GM13976 (cell line): ENCODE measurements around the gene MYL3.
"Not testable (repeated sequence)": the region's sequence is repeated elsewhere in the genome, so short reads cannot be mapped to it uniquely, and the experiment has no call there.

Source experiments
- DNase-seq: peaks from one replicate; pipeline ENCODE4 v3.0.0; 2012; ENCODE audit warnings: low spot score
- in situ Hi-C: fragments of 300-500 bp; cut with MboI; formaldehyde crosslinking; loops from one replicate; pipeline ENCODE4 v1.12.0; 2022; ENCODE audit warnings: low sequenced_read_pairs, mixed read lengths, inconsistent platforms; ENCODE audit not compliant: unreplicated experiment
- TF ChIP-seq, protein P1 (sequence below): IDR thresholded peaks from 2 replicates; pipeline ENCODE4 v1.5.1; 2012; ENCODE audit warnings: borderline replicate concordance, mild to moderate bottlenecking; ENCODE audit not compliant: insufficient read depth; ENCODE audit errors: extremely low read depth, missing control alignments, control extremely low read depth

MYL3 gene

DNA sequence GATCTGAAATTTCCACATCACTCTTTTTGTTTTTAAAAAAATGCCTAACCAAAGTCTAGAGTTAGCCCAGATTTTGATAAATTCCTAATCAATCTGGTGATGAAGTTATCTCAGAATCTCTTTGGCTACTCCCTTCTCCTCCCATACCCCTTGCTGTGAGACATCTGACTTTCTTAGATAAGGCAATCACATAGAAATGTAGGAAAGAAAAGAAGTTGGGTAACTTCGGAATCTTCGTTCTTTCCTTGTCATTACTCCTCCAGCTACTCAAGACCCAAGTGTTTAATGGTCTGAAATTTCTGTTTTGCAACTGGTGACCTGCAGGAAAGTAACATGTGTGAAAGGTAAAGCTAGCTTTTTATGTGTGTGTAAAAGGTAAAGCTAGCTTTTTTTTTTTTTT lies 37.8 kb downstream of the MYL3 start:
- TF ChIP-seq, protein P1, sequence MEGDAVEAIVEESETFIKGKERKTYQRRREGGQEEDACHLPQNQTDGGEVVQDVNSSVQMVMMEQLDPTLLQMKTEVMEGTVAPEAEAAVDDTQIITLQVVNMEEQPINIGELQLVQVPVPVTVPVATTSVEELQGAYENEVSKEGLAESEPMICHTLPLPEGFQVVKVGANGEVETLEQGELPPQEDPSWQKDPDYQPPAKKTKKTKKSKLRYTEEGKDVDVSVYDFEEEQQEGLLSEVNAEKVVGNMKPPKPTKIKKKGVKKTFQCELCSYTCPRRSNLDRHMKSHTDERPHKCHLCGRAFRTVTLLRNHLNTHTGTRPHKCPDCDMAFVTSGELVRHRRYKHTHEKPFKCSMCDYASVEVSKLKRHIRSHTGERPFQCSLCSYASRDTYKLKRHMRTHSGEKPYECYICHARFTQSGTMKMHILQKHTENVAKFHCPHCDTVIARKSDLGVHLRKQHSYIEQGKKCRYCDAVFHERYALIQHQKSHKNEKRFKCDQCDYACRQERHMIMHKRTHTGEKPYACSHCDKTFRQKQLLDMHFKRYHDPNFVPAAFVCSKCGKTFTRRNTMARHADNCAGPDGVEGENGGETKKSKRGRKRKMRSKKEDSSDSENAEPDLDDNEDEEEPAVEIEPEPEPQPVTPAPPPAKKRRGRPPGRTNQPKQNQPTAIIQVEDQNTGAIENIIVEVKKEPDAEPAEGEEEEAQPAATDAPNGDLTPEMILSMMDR, result no peak
- in situ Hi-C loops, result no loop called here
- no peak for DNase-seq

DNA sequence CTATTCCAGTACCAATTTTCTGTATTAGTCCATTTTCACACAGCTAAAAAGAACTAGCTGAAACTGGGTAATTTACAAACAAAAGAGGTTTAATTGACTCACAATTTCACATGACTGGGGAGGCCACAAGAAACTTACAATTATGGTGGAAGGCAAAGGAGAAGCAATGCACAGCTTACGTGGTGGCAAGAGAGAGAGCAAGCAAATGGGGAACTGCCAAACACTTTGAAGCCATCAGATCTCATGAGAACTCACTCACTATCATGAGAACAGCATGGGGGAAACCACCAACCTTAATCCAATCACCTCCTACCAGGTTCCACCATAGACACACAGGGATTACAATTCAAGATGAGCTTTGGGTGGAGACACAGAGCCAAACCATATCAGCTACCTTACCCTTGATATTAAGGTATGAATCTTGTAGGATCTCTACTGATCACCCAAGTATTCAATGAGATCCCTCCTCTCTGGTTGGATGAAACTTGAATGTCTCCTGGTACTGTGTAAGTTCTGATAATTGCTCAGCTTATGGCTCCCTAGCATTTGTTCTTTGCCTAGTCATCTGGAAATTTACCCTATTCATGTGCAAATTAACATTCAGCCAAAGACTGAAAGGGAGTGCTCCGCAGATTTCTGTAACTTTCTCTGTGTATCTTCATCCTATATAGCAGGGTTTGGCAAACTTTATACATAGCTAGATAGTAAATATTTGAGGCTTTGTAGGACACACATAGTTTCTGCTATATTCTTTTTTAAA lies 38.9 kb downstream of the MYL3 start:
- in situ Hi-C loops, result no loop called here
- TF ChIP-seq, protein P1, result no peak
- DNase-seq, result no peak

DNA sequence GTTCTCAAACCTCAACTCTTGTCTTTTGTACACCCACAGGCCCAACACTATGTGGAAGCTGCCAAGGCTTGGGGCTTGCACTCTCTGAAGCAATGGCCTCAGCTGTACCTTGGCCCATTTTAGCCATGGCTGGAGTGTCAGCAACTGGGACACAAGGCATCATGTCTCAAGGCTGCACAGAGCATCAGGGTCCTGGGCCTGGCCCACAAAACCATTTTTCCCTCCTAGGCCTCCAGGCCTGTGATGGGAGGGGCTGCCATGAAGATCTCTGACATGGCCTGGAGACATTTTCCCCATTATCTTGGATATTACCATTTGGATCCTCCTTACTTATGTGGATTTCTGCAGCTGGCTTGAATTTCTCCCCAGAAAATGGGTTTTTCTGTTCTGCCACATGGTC lies 39.9 kb downstream of the MYL3 start:
- DNase-seq, in situ Hi-C loops: not testable (repeated sequence)

DNA sequence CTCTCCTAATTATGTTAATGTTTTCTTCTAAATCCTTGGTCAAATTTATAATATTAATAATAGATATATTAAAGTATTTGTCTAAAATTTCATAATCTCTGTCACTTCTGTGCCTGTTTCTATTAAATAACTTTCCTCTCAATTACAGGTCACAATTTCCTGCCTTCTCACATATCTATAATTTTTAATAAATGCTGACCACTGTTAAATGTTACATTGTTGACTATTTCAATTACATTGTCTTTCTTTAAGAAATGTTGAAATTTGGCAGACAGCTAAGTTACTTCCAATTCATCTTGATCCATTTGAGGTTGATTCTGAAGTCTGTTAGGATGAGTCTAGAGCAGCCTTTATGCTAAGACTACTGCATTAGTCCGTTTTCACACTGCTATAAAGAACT lies 41.7 kb downstream of the MYL3 start:
- in situ Hi-C loops, result no loop called here
- DNase-seq, result no peak
- TF ChIP-seq, protein P1, result no peak

DNA sequence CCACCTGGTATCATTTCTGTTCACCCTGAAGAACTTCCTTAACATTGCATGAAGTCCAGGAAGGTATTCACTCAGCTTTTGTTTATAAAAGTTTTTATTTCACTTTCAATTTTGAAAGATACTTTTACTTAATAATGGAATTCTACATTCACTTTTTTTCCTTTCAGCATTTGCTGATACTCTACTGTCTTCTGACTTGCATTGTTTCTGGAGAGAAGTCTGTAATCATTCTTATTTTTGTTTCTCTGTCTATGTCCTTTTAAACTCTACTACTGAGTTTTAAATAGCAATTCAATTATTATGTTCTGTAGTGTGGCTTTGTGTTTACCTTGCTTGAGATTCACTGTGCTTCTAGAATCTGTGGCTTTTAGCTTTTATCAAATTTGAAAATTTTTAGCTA lies 42.4 kb downstream of the MYL3 start:
- no peak for DNase-seq
- in situ Hi-C loops, result no loop called here
- TF ChIP-seq, protein P1, result no peak

DNA sequence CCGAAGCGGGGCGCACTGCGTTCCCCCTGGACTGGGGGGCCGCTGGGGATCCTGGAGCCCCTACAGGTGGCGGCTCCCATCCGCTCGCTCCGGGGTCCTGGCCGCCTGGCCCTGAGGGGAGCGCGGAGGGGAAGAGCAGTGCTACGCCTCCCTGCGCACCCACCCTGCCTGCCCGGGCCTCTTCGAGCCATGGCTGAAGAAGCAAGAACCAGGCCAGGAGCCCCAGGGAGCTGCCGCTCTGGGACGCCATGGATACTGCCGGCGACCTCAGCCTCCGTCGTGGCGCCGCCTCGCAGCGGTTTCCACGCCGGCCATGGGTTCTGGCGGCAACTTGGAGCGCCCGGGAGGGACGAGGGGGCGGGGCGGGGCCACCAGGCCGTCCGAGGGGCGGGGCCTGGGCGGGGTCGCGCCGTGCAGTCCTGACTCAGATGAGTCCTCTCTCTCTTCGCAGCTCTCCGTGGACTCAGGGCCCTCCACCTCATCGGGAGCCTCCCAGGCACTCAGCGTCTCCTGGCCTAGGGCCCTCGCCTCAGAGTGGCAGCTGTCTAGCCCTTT lies 50.9 kb downstream of the MYL3 start:
- DNase-seq, result peak; percentile 73
- TF ChIP-seq, protein P1, result no peak
- in situ Hi-C loops, result no loop called here

DNA sequence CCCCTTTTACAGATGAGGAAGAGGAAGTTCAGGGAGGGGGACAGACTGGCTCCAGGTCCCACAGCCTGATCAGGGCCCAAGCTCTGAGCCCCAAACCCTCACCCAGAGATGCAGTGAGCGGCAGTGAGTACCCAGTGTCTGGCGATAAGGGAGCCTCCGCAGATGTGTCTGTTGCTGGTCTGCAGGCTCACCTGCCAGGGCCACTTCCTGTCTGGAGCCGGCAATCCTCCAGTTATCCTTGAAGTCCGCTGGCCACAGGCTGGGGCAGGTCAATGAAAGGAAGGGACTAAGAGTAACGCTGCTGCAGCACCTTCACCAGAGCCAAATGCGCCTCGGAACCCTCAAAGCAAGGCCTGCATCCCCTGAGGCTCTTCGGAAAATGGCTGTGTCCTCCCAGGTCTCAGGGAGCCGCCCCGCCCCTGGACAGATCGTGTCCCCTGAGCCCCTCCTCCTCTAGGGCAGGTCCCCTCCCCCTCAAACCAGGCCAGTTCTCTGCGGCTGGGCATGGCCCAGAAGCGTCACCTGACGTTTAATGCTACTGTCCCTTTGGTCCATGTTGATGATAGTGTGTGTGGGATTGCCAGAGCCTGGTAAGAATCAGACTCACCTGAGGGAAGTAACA lies 51.5 kb downstream of the MYL3 start:
- TF ChIP-seq, protein P1, result no peak
- in situ Hi-C loops, result no loop called here
- no peak for DNase-seq

DNA sequence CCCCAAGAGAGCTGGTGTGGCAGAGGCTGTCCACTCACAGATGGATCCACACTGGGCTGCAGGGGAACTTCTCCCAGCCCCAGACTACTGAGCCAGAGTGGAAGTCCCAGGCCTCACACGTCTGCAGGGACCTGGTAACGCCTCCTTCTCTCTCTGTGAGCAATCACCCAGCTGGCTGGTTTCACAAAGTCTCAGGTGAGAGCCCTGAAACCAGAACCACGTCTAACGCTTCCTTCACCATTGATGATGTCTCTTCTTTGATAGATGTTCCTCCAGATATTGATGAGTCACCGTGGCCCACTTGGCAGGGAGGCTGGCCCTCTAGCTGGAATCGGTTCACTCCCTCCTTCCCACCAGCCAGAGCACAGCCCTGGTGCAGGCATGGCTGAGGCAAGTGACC lies 54.5 kb downstream of the MYL3 start:
- DNase-seq, in situ Hi-C loops: not testable (repeated sequence)
